ENCODE data around the gene ITLN2. TPM values are rescaled to one million over a fixed set of nuclear protein-coding genes. Genes with fewer than 3 reads are reported as not detected.

Gene ITLN2
- polyA plus RNA-seq, 2 of the 4 experiments (the other 2 are of a cell fraction), result 0.22 to 0.30 TPM

DNA sequence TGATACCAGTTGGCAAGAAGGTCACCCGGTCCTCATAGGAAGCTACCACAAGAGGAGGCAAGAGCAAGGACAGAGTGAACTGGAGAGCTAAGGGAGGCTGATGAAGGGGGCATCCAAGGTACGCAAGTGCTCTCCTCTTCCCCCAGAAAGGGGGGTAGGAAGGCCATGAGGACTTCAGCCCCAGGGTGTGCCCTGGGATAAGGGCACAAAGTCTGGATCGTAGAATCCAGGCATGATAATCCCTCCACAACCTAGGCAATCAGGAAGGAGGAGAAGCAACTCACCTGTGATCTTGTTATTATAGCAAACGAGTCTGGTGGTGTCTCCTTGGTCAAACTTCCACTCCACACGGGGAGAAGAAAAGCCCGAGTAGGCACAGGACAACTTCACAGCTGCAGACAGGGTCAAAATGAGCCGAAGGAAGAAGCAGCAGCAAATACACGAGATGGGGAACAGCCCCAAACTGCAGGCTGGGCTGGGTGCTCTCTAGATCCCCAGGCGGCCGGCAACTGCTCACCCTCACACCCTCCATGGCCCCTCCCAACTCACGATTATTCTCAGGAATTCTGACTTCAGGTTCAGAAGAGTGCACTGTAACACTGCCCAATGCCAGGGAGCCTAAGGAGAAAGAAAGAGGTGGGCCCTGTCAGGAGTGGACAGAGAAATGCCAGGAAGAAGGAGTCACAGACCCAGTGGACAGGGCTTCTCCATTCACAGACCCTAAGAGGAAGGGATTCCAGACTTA is 46.3 kb upstream of the ITLN2 start:
- no peak overlapping the region for H3K4me3 ChIP-seq
- no peak overlapping the region for H3K27ac ChIP-seq
- no peak overlapping the region for H3K4me2 ChIP-seq
- peaks cover 18% of the 10 kb centered on the region for H3K4me1 ChIP-seq
- FAIRE-seq, result no peak
- no peaks in the 10 kb centered on the region for H3K9me3 ChIP-seq
- ChIA-PET CTCF (interaction anchor here (1.0 to 11.1 kb wide), 4 partner anchors 12 to 96 kb away, joined by 3 to 176 read pairs (median 20); partner anchors contain the start of genes ARHGAP30 and KLHDC9), POLR2A (interaction anchor here (0.5 to 1.5 kb wide), 2 partner anchors 30 to 45 kb away, joined by 3 read pairs; partner anchors contain the start of gene USF1)
- DNase-seq (ENCODE audit: low read depth in 1 of 2, low spot score in 1 of 2), result no peak
- TF ChIP-seq, protein P1, sequence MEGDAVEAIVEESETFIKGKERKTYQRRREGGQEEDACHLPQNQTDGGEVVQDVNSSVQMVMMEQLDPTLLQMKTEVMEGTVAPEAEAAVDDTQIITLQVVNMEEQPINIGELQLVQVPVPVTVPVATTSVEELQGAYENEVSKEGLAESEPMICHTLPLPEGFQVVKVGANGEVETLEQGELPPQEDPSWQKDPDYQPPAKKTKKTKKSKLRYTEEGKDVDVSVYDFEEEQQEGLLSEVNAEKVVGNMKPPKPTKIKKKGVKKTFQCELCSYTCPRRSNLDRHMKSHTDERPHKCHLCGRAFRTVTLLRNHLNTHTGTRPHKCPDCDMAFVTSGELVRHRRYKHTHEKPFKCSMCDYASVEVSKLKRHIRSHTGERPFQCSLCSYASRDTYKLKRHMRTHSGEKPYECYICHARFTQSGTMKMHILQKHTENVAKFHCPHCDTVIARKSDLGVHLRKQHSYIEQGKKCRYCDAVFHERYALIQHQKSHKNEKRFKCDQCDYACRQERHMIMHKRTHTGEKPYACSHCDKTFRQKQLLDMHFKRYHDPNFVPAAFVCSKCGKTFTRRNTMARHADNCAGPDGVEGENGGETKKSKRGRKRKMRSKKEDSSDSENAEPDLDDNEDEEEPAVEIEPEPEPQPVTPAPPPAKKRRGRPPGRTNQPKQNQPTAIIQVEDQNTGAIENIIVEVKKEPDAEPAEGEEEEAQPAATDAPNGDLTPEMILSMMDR (IDR thresholded peaks at IDR 0.05), result no peak
- TF ChIP-seq, protein P2, sequence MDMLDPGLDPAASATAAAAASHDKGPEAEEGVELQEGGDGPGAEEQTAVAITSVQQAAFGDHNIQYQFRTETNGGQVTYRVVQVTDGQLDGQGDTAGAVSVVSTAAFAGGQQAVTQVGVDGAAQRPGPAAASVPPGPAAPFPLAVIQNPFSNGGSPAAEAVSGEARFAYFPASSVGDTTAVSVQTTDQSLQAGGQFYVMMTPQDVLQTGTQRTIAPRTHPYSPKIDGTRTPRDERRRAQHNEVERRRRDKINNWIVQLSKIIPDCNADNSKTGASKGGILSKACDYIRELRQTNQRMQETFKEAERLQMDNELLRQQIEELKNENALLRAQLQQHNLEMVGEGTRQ (IDR thresholded peaks at IDR 0.05), result no peak
- TF ChIP-seq KDM5A (IDR thresholded peaks at IDR 0.05) (no peak), ZC3H11A (IDR thresholded peaks at IDR 0.05) (no peak), EHF (CRISPR knock-in tag; IDR thresholded peaks at IDR 0.05) (no peak), CEBPB (IDR thresholded peaks at IDR 0.05) (no peak), NFE2L2 (conservative IDR thresholded peaks at IDR 0.05; ENCODE audit: low read length) (no peak), RNF2 (IDR thresholded peaks at IDR 0.05; ENCODE audit: borderline replicate concordance, low read depth) (no peak), SMC3 (IDR thresholded peaks at IDR 0.05) (no peak)
- TF ChIP-seq, protein P3, sequence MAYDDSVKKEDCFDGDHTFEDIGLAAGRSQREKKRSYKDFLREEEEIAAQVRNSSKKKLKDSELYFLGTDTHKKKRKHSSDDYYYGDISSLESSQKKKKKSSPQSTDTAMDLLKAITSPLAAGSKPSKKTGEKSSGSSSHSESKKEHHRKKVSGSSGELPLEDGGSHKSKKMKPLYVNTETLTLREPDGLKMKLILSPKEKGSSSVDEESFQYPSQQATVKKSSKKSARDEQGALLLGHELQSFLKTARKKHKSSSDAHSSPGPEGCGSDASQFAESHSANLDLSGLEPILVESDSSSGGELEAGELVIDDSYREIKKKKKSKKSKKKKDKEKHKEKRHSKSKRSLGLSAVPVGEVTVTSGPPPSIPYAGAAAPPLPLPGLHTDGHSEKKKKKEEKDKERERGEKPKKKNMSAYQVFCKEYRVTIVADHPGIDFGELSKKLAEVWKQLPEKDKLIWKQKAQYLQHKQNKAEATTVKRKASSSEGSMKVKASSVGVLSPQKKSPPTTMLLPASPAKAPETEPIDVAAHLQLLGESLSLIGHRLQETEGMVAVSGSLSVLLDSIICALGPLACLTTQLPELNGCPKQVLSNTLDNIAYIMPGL (CRISPR knock-in tag; IDR thresholded peaks at IDR 0.05; ENCODE audit: borderline replicate concordance), result no peak
- TF ChIP-seq, protein P4, sequence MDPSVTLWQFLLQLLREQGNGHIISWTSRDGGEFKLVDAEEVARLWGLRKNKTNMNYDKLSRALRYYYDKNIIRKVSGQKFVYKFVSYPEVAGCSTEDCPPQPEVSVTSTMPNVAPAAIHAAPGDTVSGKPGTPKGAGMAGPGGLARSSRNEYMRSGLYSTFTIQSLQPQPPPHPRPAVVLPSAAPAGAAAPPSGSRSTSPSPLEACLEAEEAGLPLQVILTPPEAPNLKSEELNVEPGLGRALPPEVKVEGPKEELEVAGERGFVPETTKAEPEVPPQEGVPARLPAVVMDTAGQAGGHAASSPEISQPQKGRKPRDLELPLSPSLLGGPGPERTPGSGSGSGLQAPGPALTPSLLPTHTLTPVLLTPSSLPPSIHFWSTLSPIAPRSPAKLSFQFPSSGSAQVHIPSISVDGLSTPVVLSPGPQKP (IDR thresholded peaks at IDR 0.05; ENCODE audit: low read depth, low read length), result no peak
- TF ChIP-seq, protein P5, sequence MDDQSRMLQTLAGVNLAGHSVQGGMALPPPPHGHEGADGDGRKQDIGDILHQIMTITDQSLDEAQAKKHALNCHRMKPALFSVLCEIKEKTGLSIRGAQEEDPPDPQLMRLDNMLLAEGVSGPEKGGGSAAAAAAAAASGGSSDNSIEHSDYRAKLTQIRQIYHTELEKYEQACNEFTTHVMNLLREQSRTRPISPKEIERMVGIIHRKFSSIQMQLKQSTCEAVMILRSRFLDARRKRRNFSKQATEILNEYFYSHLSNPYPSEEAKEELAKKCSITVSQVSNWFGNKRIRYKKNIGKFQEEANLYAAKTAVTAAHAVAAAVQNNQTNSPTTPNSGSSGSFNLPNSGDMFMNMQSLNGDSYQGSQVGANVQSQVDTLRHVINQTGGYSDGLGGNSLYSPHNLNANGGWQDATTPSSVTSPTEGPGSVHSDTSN (IDR thresholded peaks at IDR 0.05), result no peak
- ATAC-seq, result no peak
- WGBS (ENCODE audit: missing lambda C conversion rate), result 81% methylated on average over 11 of the region's 11 CpGs

DNA sequence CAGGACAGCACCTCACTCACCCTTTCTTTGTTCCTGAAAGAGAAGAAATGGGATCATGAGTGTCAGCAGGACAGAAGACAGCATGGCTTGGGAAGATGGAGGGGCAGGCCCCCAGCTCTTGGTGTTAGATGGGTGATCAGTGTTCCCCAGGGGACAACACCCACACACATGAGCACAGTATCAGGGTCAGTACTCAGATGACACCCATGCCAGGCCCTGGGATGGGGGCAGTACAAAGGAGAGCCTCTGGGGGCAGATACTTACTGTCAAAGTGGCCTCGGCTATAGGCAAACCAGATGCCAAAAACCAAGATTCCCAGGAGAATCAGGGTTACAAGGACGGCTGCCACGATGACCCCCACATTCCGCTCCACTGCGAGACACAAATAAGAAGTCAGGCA is 44.8 kb upstream of the ITLN2 start:
- DNase-seq (ENCODE audit: low read depth in 1 of 2, low spot score in 1 of 2), result no peak
- Histone ChIP-seq H3K9me3 (no peaks in the 10 kb centered on the region), H3K27ac (no peak overlapping the region), H3K4me3 (no peak overlapping the region), H3K4me2 (no peak overlapping the region), H3K4me1 (peaks cover 28% of the 10 kb centered on the region)
- no peak for FAIRE-seq
- no peak for TF ChIP-seq NR3C1 (IDR thresholded peaks at IDR 0.05)
- TF ChIP-seq CEBPB (IDR thresholded peaks at IDR 0.05), result no peak
- no peak for TF ChIP-seq ZSCAN20 (CRISPR knock-in tag; IDR thresholded peaks at IDR 0.05)
- ChIA-PET CTCF (interaction anchor here (1.6 to 11.1 kb wide), 6 partner anchors 8 to 98 kb away, joined by 7 to 176 read pairs (median 12); partner anchors contain the start of genes ARHGAP30 and KLHDC9), POLR2A (no interaction called here)
- ATAC-seq, result peak; percentile 39 to 41; a peak in 1 of 6 replicates
- WGBS (ENCODE audit: missing lambda C conversion rate), result 79% methylated on average over 5 of the region's 5 CpGs
